Pancreas (tissue), 10 donors: ENCODE results near the gene GPR65. TPM values are rescaled to one million over a fixed set of nuclear protein-coding genes. Genes with fewer than 3 reads are reported as not detected.
A peak's percentile ranks its signal among the peaks of the same experiment; 100 is the strongest.

ENCODE experiments used
- ATAC-seq, 4 donors: fragments of 200-7000 bp; cut with Tn5 transposase; one replicate each; pipeline versions ENCODE4 v1.8.0 to v1.9.1; 2020; ENCODE audit warnings: mild to moderate bottlenecking in 4 of 4, moderate library complexity in 4 of 4
- DNase-seq, 6 donors: peaks; one replicate each; pipeline ENCODE4 v3.0.0-alpha.2; 2020
- FAIRE-seq: peaks from 2 replicates; lab custom pipeline; 2012; peaks lifted over from hg19 to GRCh38; lab: Jason Lieb, UNC
- H3K27ac ChIP-seq, 4 donors: fragments of 200-600 bp; sonication (generic); 1 replicate in 3 of 4; 2 replicates in 1 of 4; pipeline versions ENCODE4 v1.5.0 to v1.8.0; 2020
- H3K27me3 ChIP-seq, 4 donors: fragments of 200-600 bp; one replicate each; pipeline ENCODE4 v1.8.0; 2021
- H3K36me3 ChIP-seq, 3 donors: fragments of 200-600 bp; sonication (generic) in 1 of 3; one replicate each; pipeline versions ENCODE4 v1.5.0 to v1.8.0; 2020 to 2021
- H3K4me1 ChIP-seq, 3 donors: fragments of 200-600 bp; one replicate each; pipeline ENCODE4 v1.8.0; 2021
- H3K4me3 ChIP-seq, 4 donors: fragments of 200-600 bp; sonication (generic) in 2 of 4; one replicate each; pipeline versions ENCODE4 v1.5.0 to v1.8.0; 2020 to 2021
- H3K9me3 ChIP-seq, 4 donors: fragments of 200-600 bp; one replicate each; pipeline ENCODE4 v1.8.0; 2021
- CTCF ChIP-seq, 4 donors: fragments of 200-600 bp; sonication (generic) in 3 of 4; IDR thresholded peaks; one replicate each; pipeline versions ENCODE4 v1.5.0 to v1.8.0; 2021; ENCODE audit warnings: antibody characterized with exemption in 4 of 4
- WGBS, 2 donors: extraction: QIAGEN DNeasy Blood & Tissue Kit; methylation state at CpG; one replicate each; pipeline ENCODE4 v1.1.7; 2013; 5-methylcytosine and 5-hydroxymethylcytosine counted together
- intact Hi-C, 3 donors: fragments of 100-400 bp; cut with DNase I; formaldehyde crosslinking; loops; one replicate each; pipeline versions ENCODE4 v1.11.1 to v1.14.2; 2022
- polyA plus RNA-seq, 2 donors: library from polyadenylated mRNA; stranded (reverse); fragments of 200-250 nt; gene quantifications; one replicate each; pipeline ENCODE4 v1.2.3, GENCODE V29; 2013
- total RNA-seq, 6 donors: library from RNA; stranded (reverse); fragmentation: NEBNext Ultra II Directional in 4 of 6; extraction: Animal tissue kit (Norgen Biotek cat#: 25700) in 4 of 6; gene quantifications; one replicate each; pipeline versions ENCODE4 v1.2.1 to v1.2.4, GENCODE V29; 2021 to 2023
- donor health status: healthy with polysubstance abuse.
- donor health status: DM: no; HTN: no; CAD: no; lungs with moderate emphysema.
- donor health status: DM: no; HTN: no; CAD: no.
- donor health status: control.
- donor health status: control.
- donor health status: Bipolar disorder and iron deficiency.
- donor health status: DM: yes; HTN: yes; CAD: no.
- donor health status: DM: no; HTN: no; CAD: no.
- donor health status: DM: no; HTN: no; CAD: no.
- donor health status: DM: yes; HTN: yes; CAD: no.

Gene GPR65
- total and polyA plus RNA-seq, 8 donors, result 0.14 to 1.7 (median 0.22) TPM

- no peak overlapping the region for H3K4me3 ChIP-seq
- FAIRE-seq, result no peak
- TF ChIP-seq CTCF (IDR thresholded peaks at IDR 0.05), result no peak
- DNase-seq, result no peak
- no peaks in the 10 kb centered on the region for H3K27me3 ChIP-seq
- no peak overlapping the region for H3K27ac ChIP-seq
- no peaks in the 10 kb centered on the region for H3K36me3 ChIP-seq
- no peak for ATAC-seq
- H3K4me1 ChIP-seq, result peaks cover 0 to 12% (median 3%) of the 10 kb centered on the region in 3 donors
- H3K9me3 ChIP-seq, result no peaks in the 10 kb centered on the region
- intact Hi-C loops, result no loop called here
These were observed 6.5 kb upstream of the GPR65 start for GRCh38 chr14:87998482-87998881.

DNA sequence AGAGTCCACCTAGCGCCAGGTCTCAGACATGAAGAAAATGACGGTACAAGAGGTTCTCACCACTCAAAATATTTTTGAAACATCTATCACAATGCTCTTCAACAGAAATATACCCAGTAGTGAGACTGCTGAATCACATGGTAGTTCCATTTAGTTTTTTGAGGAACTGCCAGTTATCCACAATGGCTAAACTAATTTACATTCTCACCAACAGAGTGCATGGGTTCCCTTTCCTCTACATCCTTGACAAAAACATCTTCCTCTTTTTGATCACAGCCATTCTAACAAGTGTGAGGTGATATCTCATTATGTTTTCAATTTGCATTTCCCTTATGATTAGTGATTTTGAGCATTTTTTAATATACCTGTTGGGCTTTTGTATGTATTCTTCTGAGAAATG is 5.7 kb upstream of the GPR65 start:
- no peak for FAIRE-seq

DNA sequence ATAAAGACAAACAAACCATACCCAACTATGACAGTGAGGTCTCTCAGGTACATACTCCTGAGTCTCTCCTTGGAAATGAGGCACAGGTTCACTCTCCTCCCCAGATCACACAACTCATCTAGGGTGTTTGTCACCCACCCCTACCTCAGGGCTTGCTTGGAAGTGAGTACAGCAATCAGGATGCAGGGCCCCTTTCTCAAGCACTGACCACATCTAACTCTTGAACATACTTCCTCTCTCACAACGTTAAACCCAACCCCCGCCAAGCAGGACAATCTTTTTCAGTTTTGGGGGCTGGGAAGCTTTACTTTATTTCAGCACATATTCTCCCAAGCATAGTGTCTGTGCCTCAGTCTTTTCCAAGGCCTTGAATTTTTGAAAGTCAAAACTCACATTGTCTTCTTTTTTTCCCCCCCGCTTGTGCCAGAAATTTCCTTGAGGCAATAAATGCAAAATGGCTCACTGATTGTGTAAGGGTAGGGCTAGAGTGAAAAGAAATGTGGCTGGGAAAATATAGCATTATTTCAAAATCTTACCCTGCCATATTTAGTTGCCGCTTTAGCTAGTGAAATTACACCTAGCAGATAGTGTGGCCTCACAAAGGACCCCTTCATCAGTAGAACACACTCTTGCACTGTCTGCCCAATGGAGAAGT is 2.4 kb upstream of the GPR65 start:
- 84 to 86% methylated on average over 4 of the region's 4 CpGs for WGBS, 2 donors

More for the DNA sequence above, 5.7 kb upstream of the GPR65 start:
- TF ChIP-seq CTCF (IDR thresholded peaks at IDR 0.05), result no peak
- H3K4me1 ChIP-seq, result peaks cover 0 to 7% (median 0%) of the 10 kb centered on the region in 3 donors
- no peaks in the 10 kb centered on the region for H3K27me3 ChIP-seq
- DNase-seq (no peak), ATAC-seq (peak in 2 of 4 donors; percentile 22 to 48)
- intact Hi-C loops, result no loop called here
- H3K27ac ChIP-seq, result no peak overlapping the region
- no peaks in the 10 kb centered on the region for H3K36me3 ChIP-seq
- 89 to 92% methylated on average over 2 of the region's 2 CpGs for whole genome bisulfite sequencing, 2 donors
- H3K4me3 ChIP-seq, result no peak overlapping the region
- H3K9me3 ChIP-seq, result no peaks in the 10 kb centered on the region

DNA sequence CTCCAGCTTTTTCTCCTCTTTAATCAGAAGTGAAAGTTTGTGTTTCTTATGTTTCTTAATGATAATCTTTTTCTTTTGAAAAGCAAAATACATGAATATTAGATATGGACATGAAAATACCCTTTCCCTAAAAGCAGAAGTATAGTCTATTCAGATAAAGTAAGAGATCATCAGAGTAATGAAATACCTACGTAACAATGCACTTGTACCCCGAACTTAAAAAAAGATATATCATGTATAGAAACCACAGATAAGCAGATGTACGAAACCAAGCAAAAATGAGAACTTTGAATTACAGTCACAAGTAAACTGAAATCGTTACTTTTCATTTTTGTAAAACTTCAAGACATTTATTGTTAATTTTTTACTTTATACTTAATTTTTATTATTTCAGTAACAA is 1.5 kb upstream of the GPR65 start:
- no peak overlapping the region for H3K4me3 ChIP-seq
- no peak for FAIRE-seq
- 77 to 86% methylated on average over 4 of the region's 4 CpGs for WGBS, 2 donors

More for the DNA sequence above, 2.4 kb upstream of the GPR65 start:
- no peaks in the 10 kb centered on the region for H3K9me3 ChIP-seq
- no peak for FAIRE-seq
- TF ChIP-seq CTCF (IDR thresholded peaks at IDR 0.05), result no peak
- no peaks in the 10 kb centered on the region for H3K36me3 ChIP-seq
- H3K4me3 ChIP-seq, result no peak overlapping the region
- intact Hi-C loops, result no loop called here
- H3K27me3 ChIP-seq, result no peaks in the 10 kb centered on the region
- H3K4me1 ChIP-seq, result no peaks in the 10 kb centered on the region
- H3K27ac ChIP-seq, result no peak overlapping the region
- ATAC-seq, result peak in 2 of 4 donors; percentile 29 to 51
- no peak for DNase-seq

More for the DNA sequence above, 1.5 kb upstream of the GPR65 start:
- no peak overlapping the region for H3K27ac ChIP-seq
- no peaks in the 10 kb centered on the region for H3K36me3 ChIP-seq
- intact Hi-C loops, result no loop called here
- no peaks in the 10 kb centered on the region for H3K4me1 ChIP-seq
- no peak for DNase-seq
- H3K9me3 ChIP-seq, result no peaks in the 10 kb centered on the region
- no peak for ATAC-seq
- TF ChIP-seq CTCF (IDR thresholded peaks at IDR 0.05), result no peak
- H3K27me3 ChIP-seq, result no peaks in the 10 kb centered on the region
